IPS-20b (cell line): ENCODE results near the gene EEF1AKMT2.
"Not testable (repeated sequence)": the region's sequence is repeated elsewhere in the genome, so short reads cannot be mapped to it uniquely, and the experiment has no call there.

Experiments
- H3K27ac ChIP-seq: one replicate; pipeline ENCODE4 v1.5.1; 2013; ENCODE audit warnings: low read length
- H3K27me3 ChIP-seq: 2 replicates; pipeline ENCODE4 v1.6.1; 2013; ENCODE audit warnings: mild to moderate bottlenecking, low read length, inconsistent platforms; ENCODE audit not compliant: insufficient read depth
- H3K36me3 ChIP-seq: 2 replicates; pipeline ENCODE4 v1.6.1; 2013; ENCODE audit warnings: low read depth, mild to moderate bottlenecking, inconsistent platforms, low read length, moderate library complexity; ENCODE audit not compliant: insufficient read depth
- H3K4me1 ChIP-seq: 2 replicates; pipeline ENCODE4 v1.6.1; 2013; ENCODE audit warnings: mild to moderate bottlenecking, control low read depth, inconsistent platforms, low read length, moderate library complexity; ENCODE audit not compliant: insufficient read depth
- H3K4me3 ChIP-seq: 2 replicates; pipeline ENCODE4 v1.5.1; 2013; ENCODE audit warnings: mild to moderate bottlenecking, low read length, inconsistent platforms
- H3K9ac ChIP-seq: 2 replicates; pipeline ENCODE4 v1.6.1; 2013; ENCODE audit warnings: low read depth, mild to moderate bottlenecking, inconsistent platforms, low read length, moderate library complexity
- H3K9me3 ChIP-seq: 2 replicates; pipeline ENCODE4 v1.6.1; 2013; ENCODE audit warnings: mild to moderate bottlenecking, low read depth, low read length, inconsistent platforms; ENCODE audit not compliant: insufficient read depth

Gene EEF1AKMT2

GRCh38 chr10:124754227-124754626 is 37.5 kb downstream of the EEF1AKMT2 start:
- H3K9me3 ChIP-seq: no peaks in the 10 kb centered on the region
- no peak overlapping the region for H3K4me3 ChIP-seq
- no peak overlapping the region for H3K9ac ChIP-seq
- H3K4me1 ChIP-seq: peaks cover 21% of the 10 kb centered on the region; the same call in 1 of the 2 replicates
- H3K27me3 ChIP-seq: no peaks in the 10 kb centered on the region
- no peak overlapping the region for H3K27ac ChIP-seq
- H3K36me3 ChIP-seq: peaks cover 16% of the 10 kb centered on the region

DNA sequence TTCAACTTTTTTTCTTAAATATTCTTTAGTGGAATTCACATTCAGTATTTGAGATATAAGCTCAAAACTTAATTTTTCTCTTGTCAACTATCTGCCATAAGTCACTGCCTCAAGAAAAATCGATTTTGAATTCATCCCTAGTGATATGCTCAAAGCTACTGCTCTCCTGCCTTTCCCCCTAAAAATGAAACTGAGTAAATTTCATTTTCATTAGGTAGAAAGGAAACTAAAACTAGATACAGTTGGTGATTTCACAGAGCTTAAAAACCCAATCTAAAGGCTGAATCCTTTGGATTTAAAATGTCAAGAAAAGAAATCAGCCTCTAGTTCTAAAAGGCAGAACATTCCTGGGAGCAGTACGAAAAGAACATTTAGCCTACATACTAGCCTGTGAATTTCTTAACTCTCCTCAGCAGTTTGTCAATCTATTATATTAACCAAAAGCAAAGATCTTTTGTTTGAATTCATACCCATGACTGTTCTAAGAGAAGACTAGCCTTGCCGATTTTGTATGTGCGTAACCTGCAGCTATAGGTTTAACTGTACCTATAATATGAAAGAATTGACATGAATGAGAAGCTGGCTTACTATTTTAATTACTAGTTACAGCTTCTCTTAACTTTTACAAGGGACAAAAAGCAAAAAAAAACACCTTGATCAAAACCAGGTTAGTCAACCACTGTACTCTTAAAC is 42.6 kb downstream of the EEF1AKMT2 start:
- Histone ChIP-seq H3K4me3 (no peak overlapping the region), H3K9me3 (no peaks in the 10 kb centered on the region), H3K4me1 (peaks cover 7% of the 10 kb centered on the region; the same call in 1 of the 2 replicates), H3K27me3 (no peaks in the 10 kb centered on the region; the same call in 1 of the 2 replicates), H3K9ac (no peak overlapping the region), H3K36me3 (peaks cover 6% of the 10 kb centered on the region; the same call in 1 of the 2 replicates), H3K27ac (no peak overlapping the region)

GRCh38 chr10:124748166-124748565 is 43.5 kb downstream of the EEF1AKMT2 start:
- Histone ChIP-seq H3K9ac (no peak overlapping the region), H3K4me3 (no peak overlapping the region), H3K4me1 (peaks cover 7% of the 10 kb centered on the region; the same call in 1 of the 2 replicates), H3K36me3 (peaks cover 6% of the 10 kb centered on the region; the same call in 1 of the 2 replicates), H3K27me3 (peaks cover 5% of the 10 kb centered on the region; the same call in 1 of the 2 replicates), H3K27ac (no peak overlapping the region), H3K9me3 (no peaks in the 10 kb centered on the region)

- Histone ChIP-seq H3K27ac (no peak overlapping the region), H3K4me3 (no peak overlapping the region), H3K4me1 (peaks cover 7% of the 10 kb centered on the region; the same call in 1 of the 2 replicates), H3K9me3 (no peaks in the 10 kb centered on the region), H3K36me3 (peaks cover 6% of the 10 kb centered on the region; the same call in 1 of the 2 replicates), H3K27me3 (peaks cover 9% of the 10 kb centered on the region), H3K9ac (no peak overlapping the region)
Measured at GRCh38 chr10:124747745-124748144, 43.9 kb downstream of the EEF1AKMT2 start.

DNA sequence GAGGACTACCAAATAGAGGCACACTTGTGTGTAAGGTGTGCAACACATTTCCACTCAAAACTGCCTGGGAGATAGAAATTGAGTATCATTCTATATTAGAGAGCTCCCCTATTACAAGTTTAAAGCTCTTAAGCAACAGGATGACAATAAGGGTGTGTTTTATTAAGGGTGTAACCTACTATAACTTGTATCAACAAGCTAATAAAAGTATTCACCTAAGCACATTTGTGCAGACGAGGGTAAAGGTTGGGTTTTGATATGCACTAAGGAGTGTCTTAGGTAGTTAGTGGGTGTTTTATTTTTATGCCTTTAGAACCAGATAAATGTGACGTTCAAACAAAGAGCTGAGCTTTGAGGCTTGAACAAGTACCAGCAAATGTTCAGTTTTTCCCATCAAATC is 44.7 kb downstream of the EEF1AKMT2 start:
- H3K36me3 ChIP-seq: peaks cover 6% of the 10 kb centered on the region; the same call in 1 of the 2 replicates
- no peak overlapping the region for H3K27ac ChIP-seq
- H3K9me3 ChIP-seq: no peaks in the 10 kb centered on the region
- peaks cover 13% of the 10 kb centered on the region for H3K4me1 ChIP-seq
- H3K4me3 ChIP-seq: no peak overlapping the region
- H3K9ac ChIP-seq: no peak overlapping the region
- H3K27me3 ChIP-seq: peaks cover 17% of the 10 kb centered on the region

DNA sequence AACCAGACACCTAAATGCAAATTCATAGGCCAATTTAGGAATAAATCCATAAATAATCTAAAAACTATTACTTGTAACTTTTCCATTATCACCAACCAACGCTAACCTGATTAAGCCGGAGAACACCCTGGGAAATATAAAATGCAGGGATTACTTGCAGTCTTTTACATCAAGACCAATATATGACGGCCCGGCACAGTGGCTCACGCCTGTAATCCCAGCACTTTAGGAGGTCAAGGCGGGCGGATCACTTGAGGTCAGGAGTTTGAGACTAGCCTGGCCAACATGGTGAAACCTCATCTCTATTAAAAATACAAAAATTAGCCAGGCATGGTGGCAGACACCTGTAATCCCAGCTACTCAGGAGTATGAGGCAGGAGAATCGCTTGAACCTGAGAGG is 45.2 kb downstream of the EEF1AKMT2 start:
- H3K4me3 ChIP-seq, H3K9me3 ChIP-seq, H3K27ac ChIP-seq, H3K36me3 ChIP-seq, H3K9ac ChIP-seq: not testable (repeated sequence)
- Histone ChIP-seq H3K4me1 (peaks cover 18% of the 10 kb centered on the region), H3K27me3 (peaks cover 22% of the 10 kb centered on the region)

DNA sequence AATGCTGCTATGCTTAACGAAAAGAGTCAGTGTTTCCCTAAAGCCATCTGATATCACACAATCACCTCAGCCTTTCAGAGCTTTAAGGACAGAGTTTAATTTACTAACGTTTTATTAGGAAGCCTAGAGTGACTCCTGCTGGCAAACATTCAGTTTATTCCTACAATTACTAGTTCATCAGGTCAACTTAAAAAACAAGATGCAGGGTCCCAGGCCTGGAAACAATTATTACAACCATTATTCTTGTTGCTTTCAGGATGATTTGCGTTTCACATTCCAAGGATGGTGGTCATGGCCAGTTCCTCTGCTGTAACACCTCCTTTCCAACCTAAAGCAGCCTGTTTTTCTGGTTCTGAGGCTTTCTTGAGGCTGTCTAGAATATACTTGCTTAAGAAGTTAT is 46.0 kb downstream of the EEF1AKMT2 start:
- Histone ChIP-seq H3K27me3 (peaks cover 29% of the 10 kb centered on the region), H3K27ac (no peak overlapping the region), H3K9me3 (no peaks in the 10 kb centered on the region), H3K4me3 (no peak overlapping the region), H3K36me3 (peaks cover 6% of the 10 kb centered on the region; the same call in 1 of the 2 replicates), H3K4me1 (peaks cover 25% of the 10 kb centered on the region), H3K9ac (no peak overlapping the region)

GRCh38 chr10:124745252-124745651 is 46.4 kb downstream of the EEF1AKMT2 start:
- Histone ChIP-seq H3K36me3 (peaks cover 6% of the 10 kb centered on the region; the same call in 1 of the 2 replicates), H3K27ac (no peak overlapping the region), H3K9me3 (no peaks in the 10 kb centered on the region), H3K4me3 (peak overlapping the region; percentile 68), H3K27me3 (peaks cover 33% of the 10 kb centered on the region), H3K9ac (no peak overlapping the region), H3K4me1 (peaks cover 29% of the 10 kb centered on the region)

- H3K27ac ChIP-seq: no peak within 1 kb of the TSS
- peaks cover 42% of the 10 kb centered on the region for H3K27me3 ChIP-seq
- H3K9me3 ChIP-seq: no peaks in the 10 kb centered on the region
- peak within 1 kb of the TSS; percentile 72 for H3K4me3 ChIP-seq
- H3K9ac ChIP-seq: peak within 1 kb of the TSS; percentile 54; the same call in 1 of the 2 replicates
- H3K4me1 ChIP-seq: peaks cover 37% of the 10 kb centered on the region
- H3K36me3 ChIP-seq: peaks cover 6% of the 10 kb centered on the region; the same call in 1 of the 2 replicates
Measured at GRCh38 chr10:124744102-124745050, 47.3 kb downstream of the EEF1AKMT2 start, which contains the start of gene FAM53B. Gene FAM53B, minus strand, starts transcription at chr10:124744378. Its CDS starts 37,665 bp downstream, at chr10:124706713.

- H3K27me3 ChIP-seq: peaks cover 51% of the 10 kb centered on the region
- H3K9ac ChIP-seq: peak overlapping the region; percentile 54; the same call in 1 of the 2 replicates
- no peak overlapping the region for H3K27ac ChIP-seq
- peaks cover 46% of the 10 kb centered on the region for H3K4me1 ChIP-seq
- H3K4me3 ChIP-seq: peak overlapping the region; percentile 72; the same call in 1 of the 2 replicates
- peaks cover 6% of the 10 kb centered on the region; the same call in 1 of the 2 replicates for H3K36me3 ChIP-seq
- no peaks in the 10 kb centered on the region for H3K9me3 ChIP-seq
Measured at GRCh38 chr10:124743191-124744101, 48.2 kb downstream of the EEF1AKMT2 start.
